DOHH2 (cell line): ENCODE results near the gene OR1N1.

ENCODE experiments used
- CTCF ChIP-seq: fragments of 200-600 bp; sonication (generic); IDR thresholded peaks from one replicate; pipeline ENCODE4 v1.5.1; 2014; ENCODE audit warnings: antibody characterized with exemption, mild to moderate bottlenecking, low read depth, low read length; ENCODE audit not compliant: poor library complexity, severe bottlenecking
- EZH2phosphoT487 ChIP-seq: fragments of 200-600 bp; sonication (generic); IDR thresholded peaks from 2 replicates; pipeline ENCODE4 v1.6.1; 2017; ENCODE audit warnings: borderline replicate concordance, mild to moderate bottlenecking, antibody characterized with exemption, low read length, moderate library complexity, mixed read lengths

GRCh38 chr9:122567901-122568300 is 40.8 kb upstream of the OR1N1 start:
- no peak for TF ChIP-seq CTCF
- no peak for TF ChIP-seq EZH2phosphoT487
